Thyroid gland (tissue), 4 donors: ENCODE measurements around the gene DENND5A.

ENCODE experiments used
- CTCF ChIP-seq, 6 experiments: fragments of 200-600 bp in 3 of 6; fragments of 450-650 bp in 3 of 6; sonication (generic) in 3 of 6; IDR thresholded peaks; one replicate each; pipeline ENCODE4 v1.5.1; 2016 to 2019; ENCODE audit warnings: antibody characterized with exemption in 6 of 6, mild to moderate bottlenecking in 2 of 6, inconsistent platforms in 1 of 6, moderate library complexity in 1 of 6
- POLR2A ChIP-seq, 2 donors: fragments of 450-650 bp; IDR thresholded peaks; one replicate each; pipeline ENCODE4 v1.6.1; 2017; ENCODE audit warnings: antibody characterized with exemption in 2 of 2, mild to moderate bottlenecking in 2 of 2, moderate library complexity in 1 of 2

GRCh38 chr11:9092072-9092471 is 173.1 kb downstream of the DENND5A start:
- TF ChIP-seq CTCF (IDR thresholded peaks at IDR 0.05), result no peak
- no peak for TF ChIP-seq POLR2A (IDR thresholded peaks at IDR 0.05)
